Duodenal mucosa (tissue), 2 donors: ENCODE data around the gene DZIP1L.
"Not testable (repeated sequence)": the region's sequence is repeated elsewhere in the genome, so short reads cannot be mapped to it uniquely, and the experiment has no call there.

ENCODE experiments used
- H3K27ac ChIP-seq: one replicate; pipeline ENCODE4 v1.7.0; 2013; ENCODE audit warnings: low read depth, low read length
- H3K27me3 ChIP-seq, 2 donors: one replicate each; pipeline ENCODE4 v1.7.0; 2013; ENCODE audit warnings: low read length in 2 of 2, control low read depth in 1 of 2; ENCODE audit not compliant: insufficient read depth in 2 of 2, control insufficient read depth in 1 of 2
- H3K36me3 ChIP-seq, 2 donors: one replicate each; pipeline ENCODE4 v1.7.0; 2013; ENCODE audit warnings: low read length in 2 of 2, control low read depth in 1 of 2; ENCODE audit not compliant: insufficient read depth in 2 of 2, control insufficient read depth in 1 of 2
- H3K4me1 ChIP-seq, 2 donors: one replicate each; pipeline ENCODE4 v1.7.0; 2013; ENCODE audit warnings: low read length in 2 of 2, control low read depth in 1 of 2; ENCODE audit not compliant: insufficient read depth in 2 of 2, control insufficient read depth in 1 of 2
- H3K4me3 ChIP-seq, 2 donors: one replicate each; pipeline ENCODE4 v1.7.0; 2013; ENCODE audit warnings: low read length in 2 of 2, low read depth in 1 of 2
- H3K9ac ChIP-seq, 2 donors: one replicate each; pipeline ENCODE4 v1.7.0; 2013; ENCODE audit warnings: low read length in 2 of 2, low read depth in 1 of 2
- H3K9me3 ChIP-seq, 2 donors: one replicate each; pipeline ENCODE4 v1.7.0; 2013; ENCODE audit warnings: low read length in 2 of 2, control low read depth in 1 of 2; ENCODE audit not compliant: control insufficient read depth in 1 of 2

The DZIP1L gene

GRCh38 chr3:138114988-138115971 is at the start of gene DZIP1L:
DZIP1L (minus strand) TSS chr3:138115608; CDS start chr3:138103971, 11,637 bp downstream.
- Histone ChIP-seq H3K9ac (peak within 1 kb of the TSS; percentile 54 to 57), H3K27me3 (no peaks in the 10 kb centered on the region), H3K36me3 (no peaks in the 10 kb centered on the region), H3K27ac (peak within 1 kb of the TSS; percentile 54), H3K4me1 (peaks cover 9 to 10% of the 10 kb centered on the region in 2 donors), H3K4me3 (peak within 1 kb of the TSS; percentile 68 to 75), H3K9me3 (no peaks in the 10 kb centered on the region)

GRCh38 chr3:138165061-138165460 is 49.7 kb upstream of the DZIP1L start:
- no peak overlapping the region for H3K27ac ChIP-seq
- no peak overlapping the region for H3K4me3 ChIP-seq
- H3K4me1 ChIP-seq, result no peaks in the 10 kb centered on the region
- H3K9ac ChIP-seq, result no peak overlapping the region
- peaks cover 19 to 61% of the 10 kb centered on the region in 2 donors for H3K36me3 ChIP-seq
- no peaks in the 10 kb centered on the region for H3K9me3 ChIP-seq
- H3K27me3 ChIP-seq, result no peaks in the 10 kb centered on the region

GRCh38 chr3:138157743-138158142 is 42.3 kb upstream of the DZIP1L start:
- Histone ChIP-seq H3K36me3 (peaks cover 6 to 15% of the 10 kb centered on the region in 2 donors), H3K4me1 (no peaks in the 10 kb centered on the region), H3K27me3 (no peaks in the 10 kb centered on the region), H3K27ac (no peak overlapping the region), H3K9ac (no peak overlapping the region), H3K4me3 (no peak overlapping the region), H3K9me3 (no peaks in the 10 kb centered on the region)

- H3K9ac ChIP-seq, result no peak overlapping the region
- H3K27me3 ChIP-seq, result no peaks in the 10 kb centered on the region
Observed at GRCh38 chr3:138154534-138154933, 39.1 kb upstream of the DZIP1L start.

GRCh38 chr3:138148503-138148902 is 33.1 kb upstream of the DZIP1L start:
- no peaks in the 10 kb centered on the region for H3K27me3 ChIP-seq
- no peaks in the 10 kb centered on the region for H3K36me3 ChIP-seq
- H3K9ac ChIP-seq, result no peak overlapping the region
- no peaks in the 10 kb centered on the region for H3K9me3 ChIP-seq
- no peak overlapping the region for H3K27ac ChIP-seq
- no peaks in the 10 kb centered on the region for H3K4me1 ChIP-seq
- no peak overlapping the region for H3K4me3 ChIP-seq

More at GRCh38 chr3:138154534-138154933, 39.1 kb upstream of the DZIP1L start:
- H3K9me3 ChIP-seq, result no peaks in the 10 kb centered on the region
- no peak overlapping the region for H3K27ac ChIP-seq
- no peaks in the 10 kb centered on the region for H3K4me1 ChIP-seq
- H3K4me3 ChIP-seq, result no peak overlapping the region
- H3K36me3 ChIP-seq, result no peaks in the 10 kb centered on the region

GRCh38 chr3:138142181-138142580 is 26.8 kb upstream of the DZIP1L start:
- not testable (repeated sequence) for H3K4me1 ChIP-seq, H3K27ac ChIP-seq, H3K9ac ChIP-seq, H3K36me3 ChIP-seq, H3K4me3 ChIP-seq, H3K9me3 ChIP-seq, H3K27me3 ChIP-seq

- no peak overlapping the region for H3K4me3 ChIP-seq
- H3K9me3 ChIP-seq, result no peaks in the 10 kb centered on the region
- H3K27me3 ChIP-seq, result no peaks in the 10 kb centered on the region
- no peak overlapping the region for H3K27ac ChIP-seq
- no peaks in the 10 kb centered on the region for H3K36me3 ChIP-seq
- H3K9ac ChIP-seq, result no peak overlapping the region
- H3K4me1 ChIP-seq, result no peaks in the 10 kb centered on the region
Observed at GRCh38 chr3:138140940-138141339, 25.5 kb upstream of the DZIP1L start.

- Histone ChIP-seq H3K27me3 (no peaks in the 10 kb centered on the region), H3K9me3 (no peaks in the 10 kb centered on the region), H3K36me3 (no peaks in the 10 kb centered on the region), H3K4me3 (no peak overlapping the region), H3K9ac (no peak overlapping the region), H3K4me1 (peaks cover 0 to 7% of the 10 kb centered on the region in 2 donors), H3K27ac (no peak overlapping the region)
Observed at GRCh38 chr3:138139691-138140090, 24.3 kb upstream of the DZIP1L start.

GRCh38 chr3:138137861-138138260 is 22.5 kb upstream of the DZIP1L start:
- Histone ChIP-seq H3K4me1 (peaks cover 0 to 7% of the 10 kb centered on the region in 2 donors), H3K9me3 (no peaks in the 10 kb centered on the region), H3K27me3 (no peaks in the 10 kb centered on the region), H3K27ac (no peak overlapping the region), H3K4me3 (no peak overlapping the region), H3K9ac (no peak overlapping the region), H3K36me3 (no peaks in the 10 kb centered on the region)

- peaks cover 0 to 7% of the 10 kb centered on the region in 2 donors for H3K4me1 ChIP-seq
- no peak overlapping the region for H3K4me3 ChIP-seq
- H3K9me3 ChIP-seq, result no peaks in the 10 kb centered on the region
- H3K27me3 ChIP-seq, result no peaks in the 10 kb centered on the region
- no peaks in the 10 kb centered on the region for H3K36me3 ChIP-seq
- no peak overlapping the region for H3K27ac ChIP-seq
- H3K9ac ChIP-seq, result no peak overlapping the region
Observed at GRCh38 chr3:138136201-138136600, 20.8 kb upstream of the DZIP1L start.
